ENCODE data around the gene CXCL16.

DNA sequence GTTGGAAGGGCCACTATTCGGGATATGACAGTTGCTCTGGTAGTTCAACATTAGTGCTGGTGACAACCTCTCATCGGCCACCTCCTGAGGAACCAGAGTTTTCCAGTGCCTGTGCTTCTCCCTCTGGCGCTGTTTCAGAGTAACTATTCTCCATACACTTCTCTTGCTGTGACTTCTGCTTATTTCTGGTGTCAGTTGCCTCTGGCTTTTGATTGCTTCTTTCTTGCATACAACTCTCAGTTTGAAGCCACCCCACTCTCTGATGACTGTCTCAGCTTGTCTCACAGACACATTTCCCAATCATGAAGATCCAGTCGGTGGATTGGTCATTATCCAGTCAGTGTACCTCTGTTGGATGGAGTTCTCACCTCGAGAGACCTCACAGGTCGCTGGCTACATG is 28.6 kb upstream of the CXCL16 start:
- no peak for TF ChIP-seq POLR2A (IDR thresholded peaks at IDR 0.05)
- TF ChIP-seq, protein P1, sequence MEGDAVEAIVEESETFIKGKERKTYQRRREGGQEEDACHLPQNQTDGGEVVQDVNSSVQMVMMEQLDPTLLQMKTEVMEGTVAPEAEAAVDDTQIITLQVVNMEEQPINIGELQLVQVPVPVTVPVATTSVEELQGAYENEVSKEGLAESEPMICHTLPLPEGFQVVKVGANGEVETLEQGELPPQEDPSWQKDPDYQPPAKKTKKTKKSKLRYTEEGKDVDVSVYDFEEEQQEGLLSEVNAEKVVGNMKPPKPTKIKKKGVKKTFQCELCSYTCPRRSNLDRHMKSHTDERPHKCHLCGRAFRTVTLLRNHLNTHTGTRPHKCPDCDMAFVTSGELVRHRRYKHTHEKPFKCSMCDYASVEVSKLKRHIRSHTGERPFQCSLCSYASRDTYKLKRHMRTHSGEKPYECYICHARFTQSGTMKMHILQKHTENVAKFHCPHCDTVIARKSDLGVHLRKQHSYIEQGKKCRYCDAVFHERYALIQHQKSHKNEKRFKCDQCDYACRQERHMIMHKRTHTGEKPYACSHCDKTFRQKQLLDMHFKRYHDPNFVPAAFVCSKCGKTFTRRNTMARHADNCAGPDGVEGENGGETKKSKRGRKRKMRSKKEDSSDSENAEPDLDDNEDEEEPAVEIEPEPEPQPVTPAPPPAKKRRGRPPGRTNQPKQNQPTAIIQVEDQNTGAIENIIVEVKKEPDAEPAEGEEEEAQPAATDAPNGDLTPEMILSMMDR (IDR thresholded peaks at IDR 0.05): no peak
- no peak for TF ChIP-seq POLR2AphosphoS5 (IDR thresholded peaks at IDR 0.05)
- no peak for TF ChIP-seq EP300 (IDR thresholded peaks at IDR 0.05; ENCODE audit: low read depth)
